Amniotic epithelial cell (primary cell): ENCODE results near the gene HEPACAM2.

Experiments used
- DNase-seq: peaks from one replicate; pipeline ENCODE4 v3.0.0-alpha.2; 2010; ENCODE audit warnings: low read depth

The HEPACAM2 gene

DNA sequence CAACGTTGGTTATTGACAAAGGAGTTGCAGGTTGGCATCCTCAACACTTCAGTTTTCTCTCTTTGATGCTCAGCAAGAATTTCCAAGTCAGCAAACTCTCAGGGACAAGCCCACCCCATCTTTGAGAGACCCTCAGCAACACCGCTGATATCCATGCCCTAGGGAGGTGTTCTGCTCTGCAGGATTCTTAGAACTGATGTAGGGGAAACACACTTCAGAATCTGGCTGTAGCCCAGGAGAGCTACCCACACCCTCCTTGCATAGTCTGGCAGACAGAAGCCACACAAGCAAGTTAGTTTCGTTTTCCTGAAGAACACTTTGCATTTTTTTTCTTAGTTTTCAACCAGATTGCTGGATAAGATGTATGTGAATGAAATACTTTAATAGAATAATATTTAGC, 78.9 kb downstream of the HEPACAM2 start:
- peak; percentile 38 for DNase-seq

- no peak for DNase-seq
Observed at GRCh38 chr7:93146472-93147141, 79.7 kb downstream of the HEPACAM2 start.

DNA sequence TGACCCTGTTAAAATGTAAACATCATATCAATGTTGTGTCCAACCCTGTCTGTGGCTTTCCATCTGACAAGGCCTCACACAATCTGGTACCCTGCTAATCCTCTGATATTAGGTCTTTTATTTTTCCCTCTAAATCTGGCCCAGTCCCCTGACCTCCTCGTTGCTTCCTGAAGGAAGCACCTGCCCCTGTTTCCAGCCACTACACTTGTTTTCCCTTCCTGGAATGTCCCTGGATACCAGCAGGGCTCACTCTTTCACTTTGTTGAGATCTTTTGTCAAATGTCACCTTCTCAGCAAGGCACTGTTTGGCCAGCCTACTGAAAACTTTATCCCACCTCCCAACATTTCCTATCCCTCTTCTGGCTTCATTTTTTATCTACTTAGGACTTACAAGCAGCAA, 80.2 kb downstream of the HEPACAM2 start:
- DNase-seq = no peak

DNA sequence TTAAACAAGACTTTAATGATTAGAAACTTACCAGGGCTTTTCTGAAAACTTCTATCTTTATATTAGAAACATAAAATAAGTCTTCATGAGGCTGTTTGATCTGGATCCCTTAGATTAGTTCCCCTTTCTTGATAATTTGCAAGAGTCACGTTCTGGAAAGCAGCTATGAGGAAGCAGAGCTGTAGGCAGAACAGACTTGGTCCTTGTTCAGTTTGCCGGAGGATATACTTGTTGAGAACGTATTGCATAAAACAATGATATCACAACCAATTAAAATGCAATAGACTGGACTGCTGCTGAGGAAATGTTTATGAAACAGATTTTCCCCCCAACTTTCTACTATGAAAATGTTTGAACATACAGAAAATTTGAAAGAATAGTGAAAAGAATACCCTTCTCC, 80.9 kb downstream of the HEPACAM2 start:
- DNase-seq = no peak

- no peak for DNase-seq
Observed at GRCh38 chr7:93142127-93142526, 84.1 kb downstream of the HEPACAM2 start.

DNA sequence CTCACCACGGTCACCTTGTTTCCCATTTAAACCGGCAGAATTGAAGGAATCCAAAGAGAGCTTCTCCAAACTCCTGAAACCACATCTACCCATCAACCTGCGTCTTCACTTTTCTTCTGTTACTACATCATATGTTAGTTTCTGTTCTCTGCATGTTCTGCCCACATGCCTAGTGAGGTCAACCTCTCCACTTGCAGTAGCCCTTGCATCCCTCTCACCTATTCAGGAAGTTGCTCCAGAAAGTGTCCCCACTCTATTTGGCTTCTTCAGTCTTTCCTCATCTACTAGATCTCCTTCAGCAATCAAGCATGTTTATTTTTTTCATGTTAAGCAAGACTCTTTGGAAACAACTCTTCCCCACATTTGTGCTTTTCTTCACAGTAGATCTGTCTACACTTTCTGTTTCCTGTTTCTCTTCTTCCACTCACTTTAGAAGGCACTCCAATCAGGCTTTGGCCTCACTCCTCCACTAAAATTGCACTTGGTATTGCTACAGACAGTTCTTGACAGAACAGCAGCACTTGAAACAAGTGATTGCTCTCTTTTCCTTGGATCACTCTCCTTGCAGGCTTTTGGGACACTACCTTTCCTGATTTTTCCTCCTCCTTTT, 85.6 kb downstream of the HEPACAM2 start:
- no peak for DNase-seq

- no peak for DNase-seq
Observed at GRCh38 chr7:93138576-93138975, 87.7 kb downstream of the HEPACAM2 start.
